Common myeloid progenitor, CD34-positive (primary cell): ENCODE measurements around the gene PRDM13.
"Not testable (repeated sequence)": the region's sequence is repeated elsewhere in the genome, so short reads cannot be mapped to it uniquely, and the experiment has no call there.

Experiments
- CTCF ChIA-PET: fragments of 350-600 bp; sonication (Branson Sonifier 250); formaldehyde crosslinking; loops from one replicate; lab custom pipeline; 2021; ENCODE audit warnings: antibody characterized with exemption; lab: Charles Lee
- POLR2A ChIA-PET: fragments of 350-600 bp; sonication (Branson Sonifier 250); formaldehyde crosslinking; loops from one replicate; lab custom pipeline; 2021; ENCODE audit warnings: antibody characterized with exemption; lab: Charles Lee
- DNase-seq, 3 donors: peaks; one replicate each; pipeline versions ENCODE4 v3.0.0 to v3.0.0-alpha.2; 2013
- H3K27ac ChIP-seq, 2 experiments: 1 replicate in 1 of 2; 2 replicates in 1 of 2; pipeline ENCODE4 v1.7.0; 2013; ENCODE audit warnings: inconsistent platforms in 2 of 2, low read length in 2 of 2, mild to moderate bottlenecking in 2 of 2, low read depth in 1 of 2, moderate library complexity in 1 of 2; ENCODE audit not compliant: severe bottlenecking in 2 of 2, insufficient read depth in 1 of 2, poor library complexity in 1 of 2
- H3K27me3 ChIP-seq, 5 experiments: replicated peaks in 2 of 5; 1 replicate in 3 of 5; 2 replicates in 2 of 5; pipeline versions ENCODE4 v1.6.1 to v1.7.0; 2013; ENCODE audit warnings: low read length in 4 of 5, mild to moderate bottlenecking in 2 of 5, moderate library complexity in 2 of 5, inconsistent platforms in 1 of 5; ENCODE audit not compliant: insufficient read depth in 5 of 5, control insufficient read depth in 4 of 5
- H3K36me3 ChIP-seq, 4 experiments: 1 replicate in 2 of 4; 2 replicates in 2 of 4; pipeline versions ENCODE4 v1.6.1 to v1.7.0; 2013; ENCODE audit warnings: low read length in 3 of 4, control low read depth in 1 of 4, mild to moderate bottlenecking in 1 of 4; ENCODE audit not compliant: control insufficient read depth in 4 of 4, insufficient read depth in 4 of 4
- H3K4me1 ChIP-seq, 4 experiments: 1 replicate in 3 of 4; 2 replicates in 1 of 4; pipeline versions ENCODE4 v1.6.1 to v1.7.1; 2013; ENCODE audit warnings: low read length in 3 of 4, mild to moderate bottlenecking in 3 of 4, control low read depth in 1 of 4, inconsistent platforms in 1 of 4, moderate library complexity in 1 of 4; ENCODE audit not compliant: control insufficient read depth in 4 of 4, insufficient read depth in 4 of 4; ENCODE audit errors: control extremely low read depth in 1 of 4
- H3K4me3 ChIP-seq, 7 experiments: 1 replicate in 4 of 7; 2 replicates in 3 of 7; pipeline versions ENCODE4 v1.5.1 to v1.7.0; 2013; ENCODE audit warnings: mild to moderate bottlenecking in 7 of 7, low read length in 6 of 7, moderate library complexity in 6 of 7, inconsistent platforms in 2 of 7, low read depth in 2 of 7, control low read depth in 1 of 7; ENCODE audit not compliant: insufficient read depth in 4 of 7, control insufficient read depth in 1 of 7; ENCODE audit errors: extremely low read depth in 1 of 7
- H3K9me3 ChIP-seq, 5 experiments: 1 replicate in 4 of 5; 2 replicates in 1 of 5; pipeline versions ENCODE4 v1.6.1 to v1.7.1; 2013; ENCODE audit warnings: low read length in 4 of 5, mild to moderate bottlenecking in 2 of 5, inconsistent platforms in 1 of 5, low read depth in 1 of 5, moderate library complexity in 1 of 5; ENCODE audit not compliant: control insufficient read depth in 4 of 5, insufficient read depth in 2 of 5; ENCODE audit errors: control extremely low read depth in 1 of 5
- WGBS: methylation state at CpG from one replicate; pipeline ENCODE4 v1.1.5; 2013; ENCODE audit not compliant: insufficient coverage; 5-methylcytosine and 5-hydroxymethylcytosine counted together

PRDM13 gene

GRCh38 chr6:99590728-99591672 lies 15.6 kb upstream of the PRDM13 start:
- ChIA-PET CTCF (interaction anchor here (0.9 to 4.2 kb wide), 5 partner anchors 14 to 27 kb away, joined by 3 to 23 read pairs (median 3); no protein-coding TSS in a partner anchor), POLR2A (interaction anchor here (0.7 kb wide), 1 partner anchor 11 kb away, joined by 3 read pairs; no protein-coding TSS in a partner anchor)
- 5% methylated on average over 58 of the region's 63 CpGs for WGBS
- H3K4me3 ChIP-seq, result peak overlapping the region in 1 of 7 experiments; percentile 13
- DNase-seq, result no peak
- no peak overlapping the region for H3K27ac ChIP-seq
- H3K36me3 ChIP-seq, result no peaks in the 10 kb centered on the region
- H3K9me3 ChIP-seq, result peaks cover 0 to 17% (median 8%) of the 10 kb centered on the region in 5 experiments
- peaks cover 43 to 89% (median 61%) of the 10 kb centered on the region in 5 experiments for H3K27me3 ChIP-seq
- H3K4me1 ChIP-seq, result peaks cover 0 to 25% (median 20%) of the 10 kb centered on the region in 4 experiments

GRCh38 chr6:99591673-99592364 lies 14.8 kb upstream of the PRDM13 start:
- ChIA-PET POLR2A (no interaction called here), CTCF (interaction anchor here (3.1 kb wide), 1 partner anchor 13 kb away, joined by 11 read pairs; no protein-coding TSS in a partner anchor)
- no peak for DNase-seq
- peaks cover 0 to 17% (median 8%) of the 10 kb centered on the region in 5 experiments for H3K9me3 ChIP-seq
- H3K27ac ChIP-seq, result no peak overlapping the region
- WGBS, result 28% methylated on average over 2 of the region's 6 CpGs
- H3K27me3 ChIP-seq, result peaks cover 43 to 93% (median 64%) of the 10 kb centered on the region in 5 experiments
- H3K4me3 ChIP-seq, result no peak overlapping the region
- H3K4me1 ChIP-seq, result peaks cover 0 to 25% (median 20%) of the 10 kb centered on the region in 4 experiments
- no peaks in the 10 kb centered on the region for H3K36me3 ChIP-seq

GRCh38 chr6:99592900-99593299 lies 13.7 kb upstream of the PRDM13 start:
- Histone ChIP-seq H3K27me3 (peaks cover 39 to 97% (median 67%) of the 10 kb centered on the region in 5 experiments), H3K4me3 (no peak overlapping the region), H3K27ac (no peak overlapping the region), H3K36me3 (no peaks in the 10 kb centered on the region), H3K4me1 (peaks cover 0 to 25% (median 20%) of the 10 kb centered on the region in 4 experiments), H3K9me3 (peaks cover 0 to 17% (median 8%) of the 10 kb centered on the region in 5 experiments)
- POLR2A ChIA-PET, result no interaction called here
- DNase-seq, result no peak
- WGBS, result 33% methylated on average over 1 of the region's 1 CpG
- CTCF ChIA-PET, result interaction anchor here (1.0 to 1.2 kb wide), 2 partner anchors 19 to 21 kb away, joined by 3 to 6 read pairs; no protein-coding TSS in a partner anchor

GRCh38 chr6:99594696-99595095 lies 11.9 kb upstream of the PRDM13 start:
- H3K4me1 ChIP-seq, result peaks cover 0 to 11% (median 9%) of the 10 kb centered on the region in 4 experiments
- H3K4me3 ChIP-seq, H3K36me3 ChIP-seq, DNase-seq, POLR2A ChIA-PET, H3K27ac ChIP-seq: not testable (repeated sequence)
- H3K27me3 ChIP-seq, result peaks cover 38 to 98% (median 62%) of the 10 kb centered on the region in 5 experiments
- 72% methylated on average over 5 of the region's 8 CpGs for WGBS
- H3K9me3 ChIP-seq, result peaks cover 0 to 17% (median 8%) of the 10 kb centered on the region in 5 experiments
- CTCF ChIA-PET, result interaction anchor here (0.6 kb wide), 1 partner anchor 10 kb away, joined by 3 read pairs; no protein-coding TSS in a partner anchor

GRCh38 chr6:99602520-99603420 lies 3.9 kb upstream of the PRDM13 start:
- DNase-seq, result peak in 2 of 3 donors; percentile 43 to 46
- H3K4me1 ChIP-seq, result peaks cover 0 to 15% (median 12%) of the 10 kb centered on the region in 4 experiments
- no peak overlapping the region for H3K27ac ChIP-seq
- ChIA-PET POLR2A (no interaction called here), CTCF (interaction anchor here (1.0 to 2.3 kb wide), 4 partner anchors 9 to 14 kb away, joined by 4 to 11 read pairs (median 6); no protein-coding TSS in a partner anchor)
- peaks cover 19 to 98% (median 63%) of the 10 kb centered on the region in 5 experiments for H3K27me3 ChIP-seq
- H3K4me3 ChIP-seq, result peak overlapping the region in 4 of 7 experiments; percentile 7 to 57 (median 30)
- H3K9me3 ChIP-seq, result no peaks in the 10 kb centered on the region
- H3K36me3 ChIP-seq, result no peaks in the 10 kb centered on the region
- 5% methylated on average over 44 of the region's 54 CpGs for WGBS
